GM19239 (cell line): ENCODE results near the gene ZNF792.
"Not testable (repeated sequence)": the region's sequence is repeated elsewhere in the genome, so short reads cannot be mapped to it uniquely, and the experiment has no call there.

Source experiments
- DNase-seq: peaks from one replicate; pipeline ENCODE4 v3.0.0; 2011; ENCODE audit warnings: low spot score; ENCODE audit not compliant: insufficient read length
- FAIRE-seq: peaks from 2 replicates; lab custom pipeline; 2011; peaks lifted over from hg19 to GRCh38; lab: Jason Lieb, UNC

The ZNF792 gene

DNA sequence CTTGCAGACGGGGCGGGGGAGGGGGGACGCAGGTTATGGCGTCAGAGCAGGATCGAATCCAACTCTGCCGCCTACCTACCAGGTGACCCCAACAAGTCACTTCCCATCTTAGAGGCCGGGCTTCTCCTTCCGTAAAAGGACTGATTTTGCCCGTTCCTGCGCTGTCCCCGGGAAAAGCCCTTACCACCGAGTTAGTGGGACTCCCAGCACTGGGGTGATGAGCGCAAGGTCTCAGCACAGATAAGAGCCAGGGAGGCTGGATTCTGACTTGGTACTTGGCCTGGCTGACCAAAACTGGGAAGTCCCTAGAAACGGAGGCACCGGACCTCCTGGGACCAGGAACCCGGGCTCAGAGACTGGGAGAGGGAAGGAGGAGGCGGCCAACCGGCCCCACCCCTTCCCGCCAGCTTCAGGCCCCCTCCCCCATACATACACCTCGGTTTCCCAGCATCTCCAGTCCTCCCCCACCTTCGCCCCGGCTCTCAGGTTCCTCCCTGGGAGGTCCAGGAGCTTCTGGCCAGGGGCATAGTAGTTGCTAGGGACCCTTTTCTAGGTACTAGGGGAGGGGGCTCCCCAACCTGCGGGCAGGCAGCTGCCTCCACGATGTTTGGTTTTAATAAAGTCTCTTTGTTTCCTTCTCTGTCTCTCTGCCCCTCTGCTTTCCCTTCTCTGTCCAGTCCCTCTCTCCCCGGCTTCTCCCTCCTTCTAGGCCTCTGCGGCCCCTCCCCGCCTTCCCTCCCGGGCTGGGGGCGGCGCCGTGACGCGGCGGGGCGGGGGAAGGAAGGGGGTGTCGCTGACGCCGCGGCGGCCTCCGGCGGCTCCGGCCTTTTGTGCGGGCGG, 35.7 kb upstream of the ZNF792 start, which contains the start of gene GRAMD1A:
TSS of gene GRAMD1A (plus strand) at position 826 of the 840 bp plus-strand sequence. CDS start 156 bp downstream, outside the sequence.
- FAIRE-seq (peak; percentile 80), DNase-seq (peak; percentile 81)

DNA sequence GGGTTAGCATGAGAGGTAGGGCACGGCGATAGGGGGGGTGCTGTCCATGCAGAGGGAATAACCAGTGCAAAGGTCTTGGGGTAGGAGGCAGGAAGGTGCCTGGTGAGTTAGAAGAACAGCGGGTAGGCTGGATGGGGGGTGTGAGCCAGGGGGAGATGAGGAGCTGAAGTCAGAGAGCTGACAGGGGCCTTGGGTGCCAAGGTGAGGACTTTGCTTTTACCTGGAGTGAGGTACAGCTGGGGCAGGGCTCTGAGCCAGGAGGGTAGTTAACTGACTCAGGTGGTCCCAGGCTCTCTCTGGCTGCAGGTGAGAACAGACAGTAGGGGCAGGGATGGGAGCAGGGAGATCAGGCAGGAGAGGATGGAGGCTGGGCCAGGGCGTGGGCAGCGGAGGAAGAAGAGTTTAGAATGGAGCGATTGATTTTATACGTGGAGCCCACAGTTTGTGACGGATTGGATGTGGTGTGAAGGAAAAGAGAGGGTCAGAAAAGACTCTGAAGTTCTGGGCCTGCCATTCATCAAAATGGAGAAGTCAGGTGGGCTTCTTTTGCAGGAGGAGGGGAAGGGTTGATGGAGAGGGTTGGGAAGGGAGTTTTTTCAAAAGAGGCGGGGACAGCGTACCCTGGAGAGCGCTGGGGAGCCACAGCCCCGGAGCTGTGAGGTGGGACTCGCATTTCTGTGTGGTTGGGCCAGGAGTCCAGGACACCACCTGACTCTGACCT, 34.9 kb upstream of the ZNF792 start:
- FAIRE-seq (peak; percentile 14), DNase-seq (no peak)

DNA sequence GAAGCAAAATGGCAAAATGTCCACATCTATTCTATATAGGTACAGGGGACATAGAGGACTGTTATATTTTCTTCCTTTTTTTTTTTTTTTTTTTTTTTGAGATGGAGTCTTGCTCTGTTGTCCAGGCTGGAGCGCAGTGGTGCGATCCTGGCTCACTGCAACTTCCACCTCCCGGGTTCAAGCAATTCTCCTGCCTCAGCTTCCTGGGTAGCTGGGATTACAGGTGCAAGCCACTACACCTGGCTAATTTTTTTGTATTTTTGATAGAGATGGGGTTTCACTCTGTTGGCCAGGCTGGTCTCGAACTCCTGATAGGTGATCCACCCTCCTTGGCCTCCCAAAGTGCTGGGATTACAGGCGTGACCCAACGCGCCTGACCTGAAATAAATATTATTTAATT, 34.2 kb upstream of the ZNF792 start:
- DNase-seq, FAIRE-seq: not testable (repeated sequence)

DNA sequence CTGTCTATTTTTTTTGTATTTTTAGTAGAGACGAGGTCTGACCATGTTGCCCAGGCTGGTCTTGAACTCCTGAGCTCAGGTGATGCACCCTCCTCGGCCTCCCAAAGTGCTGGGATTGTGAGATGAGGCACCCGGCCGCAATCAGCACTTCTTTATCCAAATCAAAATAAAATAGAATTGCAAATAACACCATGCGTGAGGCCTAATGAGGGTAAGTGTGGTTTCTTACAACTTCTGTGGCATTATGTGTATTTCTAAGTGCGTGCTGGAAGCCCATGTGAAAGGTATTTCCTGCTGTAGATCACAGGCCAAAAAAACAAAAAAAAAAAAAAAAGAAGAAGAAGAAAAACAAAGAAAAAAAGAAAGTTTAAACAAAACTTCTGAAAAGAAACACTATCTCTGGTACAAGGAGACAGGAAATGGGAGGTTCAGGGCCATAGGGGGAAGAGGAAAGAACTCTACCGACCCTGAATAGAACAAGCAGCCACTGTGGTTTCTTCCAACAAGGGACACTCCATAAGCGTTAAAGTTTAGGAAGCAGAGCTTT, 33.1 kb upstream of the ZNF792 start:
- no peak for DNase-seq
- FAIRE-seq, result no peak

GRCh38 chr19:34995551-34995950, 31.5 kb upstream of the ZNF792 start:
- DNase-seq (no peak), FAIRE-seq (no peak)

- DNase-seq (no peak), FAIRE-seq (no peak)
Observed at GRCh38 chr19:34994643-34995541, 30.9 kb upstream of the ZNF792 start.

DNA sequence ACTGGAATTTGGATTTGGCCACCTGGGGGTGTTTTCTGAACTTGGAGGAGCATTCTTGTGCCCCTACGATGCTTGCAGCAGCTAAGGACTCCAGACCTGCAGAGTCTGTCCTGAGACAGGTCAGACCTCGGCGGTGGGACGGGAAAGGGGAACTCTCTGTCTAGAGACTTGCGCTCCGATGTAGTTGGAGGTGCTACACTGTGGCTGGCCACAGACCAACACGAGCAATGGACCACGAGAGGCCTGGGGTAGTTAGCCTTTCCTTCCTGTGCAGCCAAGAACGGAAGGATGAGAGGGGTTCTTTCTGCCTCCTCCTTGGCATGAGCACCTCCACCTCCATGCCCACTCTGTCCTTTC, 30.2 kb upstream of the ZNF792 start:
- no peak for FAIRE-seq
- DNase-seq, result no peak

DNA sequence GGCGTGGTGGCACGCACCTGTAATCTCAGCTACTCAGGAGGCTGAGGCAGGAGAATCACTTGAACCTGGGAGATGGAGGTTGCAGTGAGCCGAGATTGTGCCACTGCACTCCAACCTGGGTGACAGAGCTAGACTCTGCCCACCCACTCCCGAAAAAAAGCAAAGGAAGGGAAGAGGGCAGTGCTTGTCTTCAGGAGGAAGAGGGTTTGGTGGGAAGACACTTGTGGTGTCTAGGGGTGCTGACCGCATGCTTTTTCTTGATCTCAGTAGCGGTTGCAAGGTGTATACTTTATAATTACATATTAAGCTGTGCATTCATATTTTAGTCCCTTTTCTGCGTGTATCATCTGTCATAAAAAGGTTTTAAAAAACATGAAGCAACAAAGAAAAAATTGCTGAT, 28.6 kb upstream of the ZNF792 start:
- not testable (repeated sequence) for FAIRE-seq, DNase-seq

DNA sequence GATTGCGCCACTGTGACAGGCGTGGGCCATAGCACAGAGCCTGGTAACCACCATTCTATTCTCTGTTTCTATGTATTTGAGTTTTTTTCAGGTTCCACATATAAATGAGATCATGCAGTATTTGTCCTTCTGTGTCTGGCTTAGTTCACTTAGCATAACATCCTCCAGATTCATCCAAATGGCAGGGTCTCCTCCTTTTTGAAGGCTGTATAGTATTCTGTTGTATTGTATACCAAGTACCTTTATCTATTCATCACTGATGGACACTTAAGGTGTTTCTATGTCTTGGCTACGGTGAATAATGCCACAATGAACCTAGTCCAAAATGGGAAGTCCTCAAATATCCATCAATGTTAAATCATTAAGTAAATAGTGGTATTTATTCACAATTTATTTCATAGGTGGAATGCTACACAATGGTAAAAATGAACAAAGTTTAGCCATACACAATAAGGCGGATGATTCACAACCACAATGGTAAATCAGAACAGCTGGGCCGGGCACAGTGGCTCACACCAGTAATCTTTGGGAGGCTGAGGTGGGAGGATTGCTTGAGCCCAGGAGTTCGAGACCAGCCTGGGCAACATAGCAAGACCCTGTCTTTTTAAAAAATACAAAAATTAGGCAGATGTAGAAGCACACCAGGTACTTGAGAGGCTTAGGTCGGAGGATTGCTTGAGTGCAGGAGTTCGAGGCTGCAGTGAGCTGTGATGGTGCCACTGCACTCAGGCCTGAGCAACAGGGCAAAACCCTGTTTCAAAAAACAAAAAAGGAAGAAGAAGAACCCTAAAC, 27.7 kb upstream of the ZNF792 start:
- DNase-seq (no peak), FAIRE-seq (no peak)

- FAIRE-seq (no peak), DNase-seq (no peak)
Observed at GRCh38 chr19:34990578-34991192, 26.7 kb upstream of the ZNF792 start.

DNA sequence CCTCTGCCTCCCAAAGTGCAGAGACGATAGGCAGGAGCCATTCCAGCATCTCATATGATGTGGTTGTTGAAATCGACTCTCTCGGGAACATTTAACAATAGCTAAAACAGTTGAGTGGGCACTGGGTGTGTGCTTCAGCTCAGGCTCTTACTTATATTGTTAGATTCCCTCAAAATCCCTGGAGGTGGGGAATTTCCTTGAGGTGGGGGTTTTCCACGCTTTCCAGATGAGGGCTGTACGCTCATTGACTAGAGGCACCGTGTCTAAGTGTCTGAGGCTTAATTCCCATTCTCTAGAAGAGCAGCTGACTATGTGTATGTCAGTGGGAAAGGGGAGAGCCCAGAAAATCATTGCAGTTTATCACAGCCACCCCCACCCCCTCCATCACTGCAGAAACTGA, 25.3 kb upstream of the ZNF792 start:
- FAIRE-seq, result no peak
- no peak for DNase-seq

DNA sequence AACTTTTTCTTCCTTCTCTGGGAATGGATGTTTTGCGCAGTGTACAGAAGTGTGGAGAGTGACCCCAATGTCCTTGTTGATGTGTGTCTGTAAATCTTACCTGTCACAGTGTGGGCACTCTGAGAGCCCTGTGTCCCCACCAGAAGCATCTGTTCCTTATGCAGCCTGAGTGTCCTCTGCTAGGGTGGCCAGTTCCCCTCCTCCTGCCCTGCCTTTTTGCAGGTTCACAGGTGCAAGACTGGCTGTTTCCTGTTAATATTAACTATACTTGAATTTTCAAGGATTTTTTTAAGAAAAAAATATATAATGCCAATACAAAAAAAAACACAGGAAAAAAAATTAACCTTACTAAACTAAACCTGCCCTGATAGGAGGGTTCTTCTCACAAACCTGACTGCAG, 24.1 kb upstream of the ZNF792 start:
- FAIRE-seq (no peak), DNase-seq (no peak)

DNA sequence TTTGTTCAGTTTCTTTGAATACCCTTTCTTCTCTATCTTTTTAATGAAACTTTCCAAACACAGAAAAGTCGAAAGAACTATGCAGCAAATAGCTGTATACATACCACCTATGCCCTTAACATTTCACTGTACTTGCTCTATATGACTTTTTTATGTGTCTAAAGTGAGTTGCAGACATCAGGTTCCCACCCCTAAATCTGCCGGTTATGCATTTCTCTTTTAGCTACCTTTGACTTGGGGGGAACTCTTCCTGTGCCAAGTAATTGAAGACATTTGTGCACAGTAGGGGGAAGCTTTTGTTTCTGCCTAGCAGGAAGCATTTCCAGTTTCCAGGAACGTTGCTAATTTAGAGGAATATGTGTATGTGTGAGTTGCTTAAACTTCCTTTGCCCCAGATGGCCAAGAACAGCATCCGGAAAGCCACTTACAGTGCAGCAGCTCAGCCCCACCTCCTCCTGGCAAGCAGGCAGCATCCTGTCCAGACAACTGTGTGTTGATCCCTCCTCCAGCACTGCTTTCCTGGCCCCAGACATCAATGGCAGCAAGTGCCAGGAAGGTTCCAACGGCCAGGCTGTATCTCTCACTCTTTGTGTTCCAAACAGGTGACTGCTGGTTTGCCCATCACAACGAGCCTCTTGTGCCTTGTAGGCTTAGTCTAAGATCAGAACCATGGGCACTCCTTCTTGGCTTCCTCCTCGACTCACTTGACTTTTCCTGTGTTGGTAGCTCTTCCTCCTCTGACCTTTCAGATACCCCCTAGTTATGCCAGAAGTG, 21.4 kb upstream of the ZNF792 start:
- peak; percentile 31 for FAIRE-seq
- no peak for DNase-seq

DNA sequence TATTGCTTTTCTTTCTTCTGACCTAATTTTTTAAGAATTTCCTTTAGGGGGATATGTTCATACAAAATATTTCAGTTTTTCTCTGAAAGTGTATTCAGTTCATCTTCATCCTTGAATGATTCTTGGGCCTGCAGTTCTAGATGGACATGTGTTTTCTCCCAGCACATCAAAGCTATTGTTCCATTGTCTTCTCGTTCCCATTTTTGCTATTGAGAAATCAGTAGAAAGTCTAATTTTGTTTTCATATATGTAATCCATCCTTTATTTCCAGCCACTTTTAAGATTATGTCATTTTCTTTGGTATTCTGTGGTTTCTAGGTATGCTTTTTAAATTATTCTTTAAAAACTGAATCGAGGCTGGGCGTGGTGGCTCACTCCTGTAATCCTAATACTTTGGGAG, 20.3 kb upstream of the ZNF792 start:
- no peak for DNase-seq
- no peak for FAIRE-seq

- FAIRE-seq (no peak), DNase-seq (no peak)
Observed at GRCh38 chr19:34983786-34984185, 19.8 kb upstream of the ZNF792 start.

DNA sequence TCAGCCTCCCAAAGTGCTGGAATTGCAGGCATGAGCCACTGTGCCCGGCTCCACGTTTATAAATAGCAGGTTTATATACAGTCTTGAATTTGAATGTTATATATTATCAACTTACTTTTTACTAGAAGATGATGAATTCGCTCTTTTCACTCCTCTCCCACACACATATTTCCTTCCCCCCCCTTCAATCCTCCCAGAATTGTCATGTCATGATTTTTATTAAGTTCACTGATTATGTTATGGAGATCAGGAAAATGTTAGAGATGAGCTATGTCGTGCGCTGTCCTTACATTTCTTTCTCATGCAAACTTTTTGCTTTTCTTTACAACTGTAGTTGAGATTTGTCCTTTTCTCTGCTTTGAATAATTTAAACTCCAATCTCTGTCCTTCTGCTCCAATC, 18.2 kb upstream of the ZNF792 start:
- no peak for DNase-seq
- no peak for FAIRE-seq

DNA sequence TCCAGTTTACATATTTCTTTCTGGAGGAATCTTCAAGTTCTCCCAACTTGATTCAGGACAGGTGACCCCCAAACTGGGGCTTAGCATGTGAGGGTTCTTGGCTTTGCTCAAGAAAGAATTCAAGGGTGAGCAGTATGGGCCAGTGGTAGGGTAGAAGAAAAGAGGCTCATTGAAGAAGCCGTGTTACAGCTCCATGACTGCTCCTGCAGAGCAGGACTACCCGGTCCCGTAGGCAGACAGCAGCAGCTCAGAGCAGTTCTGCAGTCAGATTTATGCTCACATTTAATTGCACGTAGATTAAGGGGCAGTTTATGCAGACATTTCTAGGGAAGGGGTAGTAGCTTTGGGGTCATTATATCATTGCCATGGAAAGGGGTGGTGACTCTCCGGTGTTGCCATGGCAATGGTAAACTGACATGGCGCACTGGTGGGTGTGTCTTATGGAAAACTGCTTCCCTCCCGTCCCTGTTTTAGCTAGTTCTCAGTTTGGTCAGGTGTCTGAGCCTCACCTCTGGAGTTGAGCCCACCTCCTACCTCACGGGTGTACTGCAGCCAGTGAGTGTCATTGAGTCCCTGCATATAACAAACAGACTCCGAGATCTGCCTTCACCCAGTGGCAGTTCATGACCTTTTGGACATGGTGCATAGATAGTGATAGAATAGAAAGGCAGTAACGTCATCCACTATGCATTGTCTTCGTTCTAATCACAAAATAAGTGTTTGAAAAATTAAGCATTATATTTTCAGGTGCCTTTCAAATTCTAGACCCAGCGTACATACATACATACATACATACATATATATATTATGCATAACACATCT, 16.0 kb upstream of the ZNF792 start:
- DNase-seq (no peak), FAIRE-seq (no peak)
